B cell (primary cell): Measurements from ENCODE around the gene GPC5. TPM values are rescaled to one million over a fixed set of nuclear protein-coding genes. Genes with fewer than 3 reads are reported as not detected.

Source experiments
- ATAC-seq: fragments of 200-7000 bp; cut with Tn5 transposase; one replicate; pipeline ENCODE4 v1.10.0; 2021; ENCODE audit warnings: low read depth, mild to moderate bottlenecking, moderate number of reproducible peaks, moderate library complexity
- CTCF ChIA-PET: fragments of 350-600 bp; sonication (Branson Sonifier 250); formaldehyde crosslinking; loops from one replicate; lab custom pipeline; 2021; ENCODE audit warnings: antibody characterized with exemption, inconsistent platforms; lab: Charles Lee
- POLR2A ChIA-PET: fragments of 350-600 bp; sonication (Branson Sonifier 250); formaldehyde crosslinking; loops from one replicate; lab custom pipeline; 2021; ENCODE audit warnings: antibody characterized with exemption; lab: Charles Lee
- DNase-seq: peaks from one replicate; pipeline ENCODE4 v3.0.0; 2013
- H2AFZ ChIP-seq: 2 replicates; pipeline ENCODE4 v1.6.1; 2012; ENCODE audit warnings: mild to moderate bottlenecking, low read depth, low read length; ENCODE audit not compliant: insufficient read depth, poor library complexity, severe bottlenecking
- H3K27ac ChIP-seq, 2 donors: 1 replicate in 1 of 2; 2 replicates in 1 of 2; pipeline ENCODE4 v1.5.1; 2012 to 2013; ENCODE audit warnings: low read length in 2 of 2, mild to moderate bottlenecking in 2 of 2, moderate library complexity in 1 of 2
- H3K27me3 ChIP-seq, 4 experiments: fragments of 200-600 bp in 1 of 4; sonication (generic) in 1 of 4; replicated peaks in 1 of 4; 1 replicate in 2 of 4; 2 replicates in 2 of 4; pipeline versions ENCODE4 v1.6.1 to v1.7.0; 2013 to 2016; ENCODE audit warnings: low read length in 3 of 4, mild to moderate bottlenecking in 2 of 4, mixed read lengths in 1 of 4, moderate library complexity in 1 of 4; ENCODE audit not compliant: insufficient read depth in 4 of 4, control insufficient read depth in 3 of 4; ENCODE audit errors: control extremely low read depth in 1 of 4
- H3K36me3 ChIP-seq, 2 experiments: replicated peaks in 1 of 2; 1 replicate in 1 of 2; 2 replicates in 1 of 2; pipeline versions ENCODE4 v1.6.1 to v1.7.1; 2013; ENCODE audit warnings: low read length in 1 of 2; ENCODE audit not compliant: insufficient read depth in 2 of 2, control insufficient read depth in 1 of 2; ENCODE audit errors: control extremely low read depth in 1 of 2, extremely low read depth in 1 of 2
- H3K4me1 ChIP-seq, 2 donors: fragments of 200-600 bp in 1 of 2; sonication (generic) in 1 of 2; 1 replicate in 1 of 2; 2 replicates in 1 of 2; pipeline versions ENCODE4 v1.5.1 to v1.6.1; 2013 to 2017; ENCODE audit warnings: low read length in 2 of 2; ENCODE audit not compliant: control insufficient read depth in 2 of 2, insufficient read depth in 2 of 2
- H3K4me2 ChIP-seq: replicated peaks from 2 replicates; pipeline ENCODE3; 2012; ENCODE audit warnings: mild to moderate bottlenecking, low read depth, low read length; ENCODE audit not compliant: poor library complexity, severe bottlenecking
- H3K4me3 ChIP-seq, 5 experiments: fragments of 200-600 bp in 1 of 5; sonication (generic) in 1 of 5; 1 replicate in 3 of 5; 2 replicates in 2 of 5; pipeline versions ENCODE4 v1.5.1 to v1.7.0; 2011 to 2016; ENCODE audit warnings: low read length in 4 of 5, mild to moderate bottlenecking in 4 of 5, low read depth in 2 of 5, control low read depth in 1 of 5, moderate library complexity in 1 of 5; ENCODE audit not compliant: insufficient read depth in 1 of 5; ENCODE audit errors: control extremely low read depth in 1 of 5, extremely low read depth in 1 of 5
- H3K79me2 ChIP-seq: fragments of 200-600 bp; sonication (generic); one replicate; pipeline ENCODE4 v1.6.0; 2016; ENCODE audit warnings: low read length; ENCODE audit not compliant: control insufficient read depth, insufficient read depth
- H3K9ac ChIP-seq: fragments of 200-600 bp; sonication (generic); 2 replicates; pipeline ENCODE4 v1.6.1; 2017; ENCODE audit warnings: mild to moderate bottlenecking, low read length, moderate library complexity
- H3K9me3 ChIP-seq, 3 donors: one replicate each; pipeline versions ENCODE4 v1.6.1 to v1.7.1; 2013; ENCODE audit warnings: low read length in 2 of 3; ENCODE audit not compliant: control insufficient read depth in 2 of 3, insufficient read depth in 1 of 3; ENCODE audit errors: control extremely low read depth in 1 of 3
- H4K20me1 ChIP-seq: 2 replicates; pipeline ENCODE4 v1.6.0; 2012; ENCODE audit warnings: mild to moderate bottlenecking, low read length; ENCODE audit not compliant: insufficient read depth, control insufficient read depth, poor library complexity, severe bottlenecking
- H3K27ac Mint-ChIP-seq: one replicate; pipeline ENCODE4 v1.8.0; 2021; ENCODE audit warnings: mixed read lengths
- H3K27me3 Mint-ChIP-seq: one replicate; pipeline ENCODE4 v1.8.0; 2021; ENCODE audit warnings: mixed read lengths
- H3K4me1 Mint-ChIP-seq: one replicate; pipeline ENCODE4 v1.8.0; 2021; ENCODE audit warnings: mixed read lengths
- H3K4me3 Mint-ChIP-seq: one replicate; pipeline ENCODE4 v1.8.0; 2021; ENCODE audit warnings: mixed read lengths
- H3K9me3 Mint-ChIP-seq: one replicate; pipeline ENCODE4 v1.8.0; 2022; ENCODE audit warnings: mixed read lengths; ENCODE audit not compliant: insufficient read depth
- EZH2 ChIP-seq: IDR thresholded peaks from 2 replicates; pipeline ENCODE4 v1.6.1; 2012; ENCODE audit warnings: borderline replicate concordance, low read depth, mild to moderate bottlenecking, moderate library complexity, low read length; ENCODE audit not compliant: insufficient read depth, poor library complexity, severe bottlenecking
- WGBS: methylation state at CpG from one replicate; pipeline ENCODE4 v1.1.5; 2013; ENCODE audit warnings: missing lambda C conversion rate; ENCODE audit not compliant: insufficient coverage; 5-methylcytosine and 5-hydroxymethylcytosine counted together
- intact Hi-C: fragments of 100-400 bp; cut with micrococcal nuclease; formaldehyde crosslinking; loops from one replicate; pipeline ENCODE4 v1.10.0; 2022
- polyA plus RNA-seq: library from polyadenylated mRNA; depleted of rRNA; stranded (reverse); fragments of >200 nt; gene quantifications from 2 replicates; pipeline ENCODE4 v1.2.3, GENCODE V29; 2012
- total RNA-seq, 2 donors: library from RNA; stranded (reverse); fragments of 120-200 nt in 1 of 2; gene quantifications; 1 replicate in 1 of 2; 2 replicates in 1 of 2; pipeline versions ENCODE4 v1.2.3 to v1.2.4, GENCODE V29; 2013 to 2022
- TF ChIP-seq, protein P1 (sequence below): fragments of 200-600 bp; IDR thresholded peaks from one replicate; pipeline ENCODE4 v1.8.0; 2022; ENCODE audit warnings: antibody characterized with exemption, mild to moderate bottlenecking

The GPC5 gene
- total and polyA plus RNA-seq, 2 donors (not counting 1 experiment from before 2014, with no cell fraction given): 0.15 to 0.30 TPM

DNA sequence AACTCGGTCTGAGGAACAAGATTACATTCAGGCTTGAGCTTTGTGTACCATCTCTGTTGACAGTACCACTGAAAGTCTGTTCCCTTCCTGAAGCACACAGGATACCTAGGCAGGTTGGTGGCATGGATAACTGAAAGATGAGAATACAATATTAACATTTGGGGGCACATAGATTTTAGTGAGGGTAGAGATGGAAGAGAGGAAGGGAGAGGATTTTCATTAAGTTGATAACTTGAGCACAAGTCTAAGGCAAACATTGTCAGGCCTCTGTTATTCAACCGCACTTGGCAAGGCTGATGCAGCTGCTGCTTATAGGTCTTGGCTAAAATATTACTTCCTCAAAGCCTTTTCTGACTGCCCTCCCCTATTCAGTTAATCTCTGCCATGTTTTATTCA lies 40.0 kb upstream of the GPC5 start:
- no peak overlapping the region for H2AFZ ChIP-seq
- Mint-ChIP-seq H3K4me3 (no peak overlapping the region), H3K9me3 (no peaks in the 10 kb centered on the region), H3K27ac (peak overlapping the region; percentile 2), H3K27me3 (no peaks in the 10 kb centered on the region), H3K4me1 (peaks cover 10% of the 10 kb centered on the region)
- ChIA-PET CTCF (interaction anchor here (1.0 to 1.3 kb wide), 2 partner anchors 9 to 11 kb away, joined by 3 read pairs; partner anchors contain the start of gene MIR17HG), POLR2A (no interaction called here)
- DNase-seq (no peak), ATAC-seq (no peak)
- WGBS: 40% methylated on average over 2 of the region's 2 CpGs
- intact Hi-C loops: no loop called here
- no peak overlapping the region for H3K9ac ChIP-seq
- H3K4me2 ChIP-seq: no peak overlapping the region
- H3K4me3 ChIP-seq: no peak overlapping the region
- peaks cover 8% of the 10 kb centered on the region for H4K20me1 ChIP-seq
- no peaks in the 10 kb centered on the region for H3K9me3 ChIP-seq
- H3K27ac ChIP-seq: no peak overlapping the region
- peaks cover 2 to 25% of the 10 kb centered on the region in 2 experiments for H3K36me3 ChIP-seq
- H3K4me1 ChIP-seq: no peaks in the 10 kb centered on the region
- H3K79me2 ChIP-seq: no peaks in the 10 kb centered on the region
- TF ChIP-seq, protein P1, sequence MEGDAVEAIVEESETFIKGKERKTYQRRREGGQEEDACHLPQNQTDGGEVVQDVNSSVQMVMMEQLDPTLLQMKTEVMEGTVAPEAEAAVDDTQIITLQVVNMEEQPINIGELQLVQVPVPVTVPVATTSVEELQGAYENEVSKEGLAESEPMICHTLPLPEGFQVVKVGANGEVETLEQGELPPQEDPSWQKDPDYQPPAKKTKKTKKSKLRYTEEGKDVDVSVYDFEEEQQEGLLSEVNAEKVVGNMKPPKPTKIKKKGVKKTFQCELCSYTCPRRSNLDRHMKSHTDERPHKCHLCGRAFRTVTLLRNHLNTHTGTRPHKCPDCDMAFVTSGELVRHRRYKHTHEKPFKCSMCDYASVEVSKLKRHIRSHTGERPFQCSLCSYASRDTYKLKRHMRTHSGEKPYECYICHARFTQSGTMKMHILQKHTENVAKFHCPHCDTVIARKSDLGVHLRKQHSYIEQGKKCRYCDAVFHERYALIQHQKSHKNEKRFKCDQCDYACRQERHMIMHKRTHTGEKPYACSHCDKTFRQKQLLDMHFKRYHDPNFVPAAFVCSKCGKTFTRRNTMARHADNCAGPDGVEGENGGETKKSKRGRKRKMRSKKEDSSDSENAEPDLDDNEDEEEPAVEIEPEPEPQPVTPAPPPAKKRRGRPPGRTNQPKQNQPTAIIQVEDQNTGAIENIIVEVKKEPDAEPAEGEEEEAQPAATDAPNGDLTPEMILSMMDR: no peak
- H3K27me3 ChIP-seq: no peaks in the 10 kb centered on the region

DNA sequence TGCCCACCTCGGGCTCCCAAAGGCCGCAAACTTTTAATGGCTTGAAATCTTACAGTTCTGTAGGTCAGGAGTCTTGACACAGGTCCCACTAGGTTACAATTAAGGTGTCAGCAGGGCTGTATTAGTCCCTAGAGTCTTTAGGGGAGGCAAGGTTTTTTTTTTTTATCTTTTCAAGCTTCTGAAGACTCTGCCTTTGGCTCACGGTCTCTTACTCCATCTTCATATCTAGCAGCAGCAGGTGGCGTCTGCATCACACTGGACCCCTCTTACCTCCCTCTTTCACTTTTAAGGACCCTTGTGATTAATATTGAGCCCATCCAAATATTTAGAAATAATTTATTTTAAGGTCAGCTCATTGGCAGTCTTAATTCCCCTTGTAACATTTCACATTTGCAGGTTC lies 39.3 kb upstream of the GPC5 start:
- Histone ChIP-seq H3K4me1 (no peaks in the 10 kb centered on the region), H3K36me3 (peaks cover 0 to 18% of the 10 kb centered on the region in 2 experiments), H3K4me2 (no peak overlapping the region), H3K9ac (no peak overlapping the region), H3K9me3 (no peaks in the 10 kb centered on the region), H2AFZ (no peak overlapping the region), H3K27ac (no peak overlapping the region), H3K79me2 (no peaks in the 10 kb centered on the region), H3K27me3 (no peaks in the 10 kb centered on the region), H4K20me1 (peaks cover under 1% of the 10 kb centered on the region), H3K4me3 (no peak overlapping the region)
- no peak overlapping the region for H3K4me3 Mint-ChIP-seq
- H3K27ac Mint-ChIP-seq: no peak overlapping the region
- TF ChIP-seq, protein P1: no peak
- no peak for TF ChIP-seq EZH2
- ChIA-PET CTCF (no interaction called here), POLR2A (no interaction called here)
- H3K4me1 Mint-ChIP-seq: peaks cover 10% of the 10 kb centered on the region
- H3K27me3 Mint-ChIP-seq: no peaks in the 10 kb centered on the region
- ATAC-seq (no peak), DNase-seq (no peak)
- no peaks in the 10 kb centered on the region for H3K9me3 Mint-ChIP-seq
- intact Hi-C loops: no loop called here
- WGBS: 67% methylated on average over 1 of the region's 4 CpGs
